SK-N-MC (cell line): ENCODE measurements around the gene SAG.

Source experiments
- DNase-seq: peaks from one replicate; pipeline ENCODE4 v3.0.0-alpha.2; 2011; ENCODE audit warnings: low read depth, low spot score
- H3K27ac ChIP-seq: fragments of 200-600 bp; sonication (generic); 2 replicates; pipeline ENCODE4 v1.5.1; 2016; ENCODE audit warnings: mixed run types
- H3K36me3 ChIP-seq: fragments of 200-600 bp; sonication (generic); 2 replicates; pipeline ENCODE4 v1.6.1; 2017; ENCODE audit warnings: antibody characterized with exemption, low read length, mixed read lengths; ENCODE audit not compliant: insufficient read depth
- H3K4me3 ChIP-seq: fragments of 200-600 bp; sonication (generic); 2 replicates; pipeline ENCODE4 v1.5.1; 2016
- H3K9ac ChIP-seq: fragments of 200-600 bp; sonication (generic); 2 replicates; pipeline ENCODE4 v1.8.0; 2017; ENCODE audit warnings: mixed run types, mixed read lengths; ENCODE audit not compliant: insufficient read length
- H3K9me3 ChIP-seq: fragments of 200-600 bp; sonication (generic); 2 replicates; pipeline ENCODE4 v1.6.1; 2017; ENCODE audit warnings: low read depth, mild to moderate bottlenecking, antibody characterized with exemption, low read length, moderate library complexity, mixed read lengths
- EZH2 ChIP-seq: fragments of 200-600 bp; sonication (generic); IDR thresholded peaks from one replicate; pipeline ENCODE4 v1.6.1; 2017; ENCODE audit warnings: antibody characterized with exemption
- FOXP2 ChIP-seq: optimal IDR thresholded peaks from 2 replicates; pipeline ENCODE3; 2011; ENCODE audit warnings: mild to moderate bottlenecking, moderate library complexity; ENCODE audit not compliant: insufficient read depth; ENCODE audit errors: extremely low read length, control extremely low read depth
- POLR2AphosphoS5 ChIP-seq: IDR thresholded peaks from 2 replicates; pipeline ENCODE4 v1.6.1; 2012; ENCODE audit warnings: mild to moderate bottlenecking, low read depth, low read length, borderline replicate concordance

The SAG gene

GRCh38 chr2:233395687-233396086 lies 88.1 kb downstream of the SAG start:
- DNase-seq = no peak
- H3K27ac ChIP-seq = no peak overlapping the region; the same call in 1 of the 2 replicates
- no peak for TF ChIP-seq EZH2
- TF ChIP-seq POLR2AphosphoS5 = no peak
- TF ChIP-seq FOXP2 = no peak
- no peak overlapping the region for H3K4me3 ChIP-seq
- no peaks in the 10 kb centered on the region for H3K9me3 ChIP-seq
- H3K9ac ChIP-seq = no peak overlapping the region
- peaks cover 49% of the 10 kb centered on the region for H3K36me3 ChIP-seq
